ENCODE data around the gene ST8SIA1.
"Not testable (repeated sequence)": the region's sequence is repeated elsewhere in the genome, so short reads cannot be mapped to it uniquely, and the experiment has no call there.

Gene ST8SIA1

GRCh38 chr12:22334410-22335100 is at the start of gene ST8SIA1:
TSS of gene ST8SIA1 (minus strand) at chr12:22334707. CDS start at chr12:22334232, 475 bp downstream.
- DNase-seq = no peak

DNA sequence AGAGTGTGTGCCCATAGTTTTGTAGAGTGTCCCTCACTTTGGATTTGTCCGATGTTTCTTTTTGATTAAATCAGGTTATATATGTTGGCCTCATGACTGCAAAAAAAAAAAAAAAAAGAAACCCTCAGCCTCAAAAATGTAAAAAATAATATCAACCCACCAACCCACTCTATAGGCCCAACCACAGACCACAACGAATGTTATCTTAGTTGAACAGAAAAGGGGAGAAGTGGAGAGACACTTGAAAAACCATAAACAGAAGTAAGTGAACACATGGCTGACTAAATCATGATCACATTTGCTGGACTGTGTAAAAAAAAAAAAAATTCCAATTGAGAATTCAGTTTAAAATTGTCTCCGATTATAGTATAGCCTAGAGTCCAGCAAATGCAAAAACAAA is 45.5 kb upstream of the ST8SIA1 start:
- DNase-seq = no peak

GRCh38 chr12:22377731-22378496 is 43.4 kb upstream of the ST8SIA1 start:
- no peak for DNase-seq

GRCh38 chr12:22376596-22377150 is 42.2 kb upstream of the ST8SIA1 start:
- not testable (repeated sequence) for DNase-seq

- no peak for DNase-seq
Measured at GRCh38 chr12:22374508-22374907, 40.0 kb upstream of the ST8SIA1 start.

DNA sequence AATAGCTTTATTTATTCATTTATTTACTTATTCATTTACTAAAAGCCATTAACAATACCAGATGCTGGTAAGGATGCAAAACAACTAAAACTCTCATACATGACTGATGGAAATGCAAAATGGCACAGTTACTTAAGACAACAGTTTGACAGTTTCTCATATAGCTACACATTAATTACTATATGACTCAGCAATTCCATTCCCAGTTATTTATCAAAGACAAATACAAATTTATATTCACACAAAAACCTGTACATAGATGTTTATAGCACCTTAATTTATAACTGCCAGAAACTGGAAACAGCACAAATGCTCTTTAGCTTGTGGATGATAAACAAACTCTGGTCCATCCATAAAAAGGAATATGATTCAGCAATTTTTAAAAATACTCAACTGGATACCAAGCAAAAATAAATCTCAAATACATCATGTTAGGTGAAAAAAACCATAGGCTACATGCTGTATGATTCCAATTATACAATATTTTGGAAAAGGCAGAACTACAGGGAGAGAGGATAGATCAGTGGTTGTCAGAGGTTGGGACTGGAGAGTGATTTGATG is 37.9 kb upstream of the ST8SIA1 start:
- DNase-seq = no peak

- DNase-seq = no peak
Measured at GRCh38 chr12:22366181-22366580, 31.7 kb upstream of the ST8SIA1 start.

DNA sequence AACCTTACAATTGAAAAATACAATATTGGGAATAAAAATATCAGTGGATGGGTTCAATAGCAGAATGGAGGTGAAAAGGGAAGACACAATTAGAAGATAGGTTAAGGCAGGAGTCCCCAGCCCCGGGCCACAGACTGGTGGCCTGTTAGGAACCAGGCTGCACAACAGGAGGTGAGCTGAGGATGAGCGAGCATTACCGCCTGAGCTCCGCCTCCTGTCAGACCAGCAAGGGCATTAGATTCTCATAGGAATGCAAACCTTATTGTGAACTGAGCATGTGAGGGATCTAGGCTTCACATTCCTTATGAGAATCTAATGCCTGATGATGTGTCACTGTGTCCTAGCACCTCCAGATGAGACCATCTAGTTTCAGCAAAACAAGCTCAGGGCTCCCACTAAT is 27.3 kb upstream of the ST8SIA1 start:
- no peak for DNase-seq

- no peak for DNase-seq
Measured at GRCh38 chr12:22360774-22361173, 26.3 kb upstream of the ST8SIA1 start.

GRCh38 chr12:22357531-22357930 is 23.0 kb upstream of the ST8SIA1 start:
- no peak for DNase-seq

GRCh38 chr12:22356231-22356630 is 21.7 kb upstream of the ST8SIA1 start:
- no peak for DNase-seq

GRCh38 chr12:22355011-22355580 is 20.6 kb upstream of the ST8SIA1 start:
- no peak for DNase-seq

DNA sequence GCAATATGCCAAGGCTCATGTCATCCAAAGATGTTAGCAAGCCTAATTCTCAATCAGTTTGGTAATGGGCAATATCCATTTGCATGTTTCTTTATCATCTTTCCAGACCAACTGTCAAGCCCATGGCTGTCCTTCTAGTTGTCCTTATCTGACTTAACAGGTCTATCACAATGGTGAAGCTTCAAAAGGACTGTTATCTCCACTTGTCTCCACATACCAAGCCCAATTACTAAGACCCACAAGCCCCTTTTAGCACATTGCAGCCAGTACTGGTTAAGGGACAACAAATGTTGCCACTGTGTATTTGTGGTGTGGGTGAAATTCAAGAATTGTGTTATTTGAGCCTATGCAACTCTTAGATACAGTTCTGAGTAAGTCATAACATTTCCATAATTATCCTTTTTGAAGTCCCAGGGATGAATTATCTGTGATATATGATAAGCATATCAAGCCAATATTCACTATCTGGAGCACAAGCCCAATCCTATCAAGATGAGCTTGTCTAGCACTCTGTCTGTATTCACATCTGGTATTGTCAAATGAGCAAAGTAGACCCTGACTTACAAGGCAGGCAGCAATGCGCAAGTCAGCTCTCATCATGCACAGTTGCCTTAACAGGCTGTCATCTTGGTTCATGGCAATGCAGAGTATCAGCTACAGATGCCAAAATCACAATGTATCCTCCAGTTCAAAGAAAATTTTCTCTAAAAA is 19.3 kb upstream of the ST8SIA1 start:
- DNase-seq = no peak

DNA sequence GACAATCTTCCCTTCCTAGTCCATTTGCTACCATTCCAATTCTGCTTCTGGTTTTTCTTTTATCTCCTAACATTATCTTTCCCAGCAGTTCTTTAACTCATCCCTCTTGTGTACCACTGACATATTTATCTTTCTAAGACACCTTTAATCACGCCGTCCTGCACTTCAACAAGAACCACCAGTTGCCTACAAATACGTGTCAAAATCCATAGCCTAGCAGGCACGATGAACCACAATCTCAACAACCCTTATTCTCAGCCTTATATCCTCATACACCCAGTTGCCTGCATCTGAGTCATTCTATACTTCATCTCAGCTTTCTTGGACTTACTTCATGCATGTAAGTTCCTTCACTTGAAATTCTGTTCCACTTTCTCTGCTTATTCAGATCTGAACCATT is 16.4 kb upstream of the ST8SIA1 start:
- no peak for DNase-seq

- no peak for DNase-seq
Measured at GRCh38 chr12:22348208-22348607, 13.7 kb upstream of the ST8SIA1 start.

- no peak for DNase-seq
Measured at GRCh38 chr12:22340143-22340542, 5.6 kb upstream of the ST8SIA1 start.

- no peak for DNase-seq
Measured at GRCh38 chr12:22339691-22340090, 5.2 kb upstream of the ST8SIA1 start.

DNA sequence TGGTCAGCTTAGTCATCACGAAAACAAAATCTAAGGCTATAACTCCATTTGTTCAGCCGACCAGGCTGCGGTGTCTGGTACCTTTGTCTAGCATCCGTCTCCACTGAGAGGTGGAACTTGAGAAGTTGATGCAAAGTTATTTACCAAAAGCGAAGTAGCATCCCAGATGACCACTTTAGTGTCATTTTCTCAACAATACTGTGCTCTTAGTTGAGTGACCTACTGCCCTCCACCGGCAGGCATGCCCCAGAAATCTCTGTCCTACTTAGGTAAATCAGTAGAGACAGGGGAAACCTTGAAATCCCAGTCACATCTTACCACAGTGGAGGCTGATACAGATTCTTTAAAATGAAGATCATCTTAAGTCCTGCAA is 1.3 kb upstream of the ST8SIA1 start:
- no peak for DNase-seq

GRCh38 chr12:22333713-22334409 is 646 bp downstream of the ST8SIA1 start:
- DNase-seq = no peak

DNA sequence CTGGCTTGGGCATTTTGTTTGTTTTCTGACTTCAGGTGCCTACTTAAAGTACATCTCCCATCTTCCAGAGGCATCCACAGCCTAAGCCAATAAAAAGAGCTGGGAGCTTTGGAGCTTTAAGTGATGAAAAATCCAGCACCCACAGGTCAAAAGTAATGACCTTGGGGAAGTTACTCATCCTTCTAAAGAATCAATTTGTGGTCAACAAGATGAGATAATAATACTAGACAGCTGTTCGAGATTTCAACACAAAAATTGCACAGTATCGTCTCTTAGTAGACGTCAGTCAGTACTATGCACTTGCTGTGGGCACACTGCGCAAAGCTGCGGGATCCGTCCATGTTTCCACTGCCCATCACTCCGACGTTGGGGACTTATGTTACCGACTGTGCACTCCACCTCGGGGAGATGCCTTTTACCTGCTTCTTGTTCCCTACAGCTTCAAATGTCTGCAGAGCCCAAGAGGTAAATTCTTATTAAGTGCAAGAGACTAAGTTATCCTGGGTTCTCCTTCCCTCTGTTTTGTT is 1.3 kb downstream of the ST8SIA1 start:
- no peak for DNase-seq

GRCh38 chr12:22332202-22332601 is 2.3 kb downstream of the ST8SIA1 start:
- DNase-seq = no peak

DNA sequence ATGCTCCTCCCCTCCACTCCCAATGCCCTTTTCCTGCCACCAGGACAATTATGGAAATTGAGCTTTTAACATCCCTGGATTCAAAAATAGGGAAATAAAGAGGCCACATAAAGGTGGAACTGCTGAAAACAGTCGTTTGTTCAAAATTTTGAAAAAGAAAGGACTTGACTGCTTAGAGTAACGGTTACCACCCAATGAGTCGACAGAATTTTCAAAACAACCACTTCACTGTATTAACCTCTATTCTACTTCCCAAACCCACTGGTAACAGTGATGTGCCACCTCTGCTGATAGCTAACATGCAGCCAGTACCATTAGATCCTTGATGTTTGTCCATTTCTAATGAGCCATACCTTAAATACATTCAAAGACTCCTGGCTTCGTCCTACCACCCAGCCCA is 4.9 kb downstream of the ST8SIA1 start:
- DNase-seq = no peak

Data from amniotic stem cell (primary cell).